ENCODE results near the gene NME7. TPM values are rescaled to one million over a fixed set of nuclear protein-coding genes. Genes with fewer than 3 reads are reported as not detected.

The NME7 gene
- total RNA-seq, 2 experiments from 2014 or later, result 14.7 to 24.7 TPM

- no peak overlapping the region for H3K27ac Mint-ChIP-seq
- H3K36me3 Mint-ChIP-seq, result no peaks in the 10 kb centered on the region
- DNase-seq (no peak), ATAC-seq (ENCODE audit: low read depth) (no peak)
- peaks cover 2% of the 10 kb centered on the region for H3K4me1 Mint-ChIP-seq
- H3K27me3 Mint-ChIP-seq, result no peaks in the 10 kb centered on the region
- no peaks in the 10 kb centered on the region for H3K9me3 Mint-ChIP-seq
- POLR2A ChIA-PET, result no interaction called here
- no peak overlapping the region for H3K4me3 Mint-ChIP-seq
Measured at GRCh38 chr1:169087876-169088275, 279.7 kb downstream of the NME7 start.

- POLR2A ChIA-PET, result no interaction called here
- Mint-ChIP-seq H3K27ac (no peak overlapping the region), H3K4me1 (peaks cover 2% of the 10 kb centered on the region), H3K36me3 (no peaks in the 10 kb centered on the region), H3K27me3 (no peaks in the 10 kb centered on the region), H3K4me3 (no peak overlapping the region), H3K9me3 (no peaks in the 10 kb centered on the region)
- DNase-seq (no peak), ATAC-seq (ENCODE audit: low read depth) (no peak)
Measured at GRCh38 chr1:169086603-169087455, 280.8 kb downstream of the NME7 start.

GRCh38 chr1:169085911-169086310, 281.7 kb downstream of the NME7 start:
- H3K4me3 Mint-ChIP-seq, result no peak overlapping the region
- ATAC-seq (ENCODE audit: low read depth), result no peak
- H3K9me3 Mint-ChIP-seq, result no peaks in the 10 kb centered on the region
- POLR2A ChIA-PET, result no interaction called here
- peaks cover 2% of the 10 kb centered on the region for H3K4me1 Mint-ChIP-seq
- no peak overlapping the region for H3K27ac Mint-ChIP-seq
- no peak for DNase-seq
- H3K27me3 Mint-ChIP-seq, result no peaks in the 10 kb centered on the region
- no peaks in the 10 kb centered on the region for H3K36me3 Mint-ChIP-seq

Other genes with a start within 250 kb of the NME7 start
- 10 to 100 TPM; 31.6 to 33.5 TPM for gene BLZF1, start 398 bp upstream of the NME7 start, total RNA-seq
- not detected for gene CCDC181, start 59.7 kb upstream of the NME7 start, total RNA-seq
- 1 to 10 TPM; 4.8 to 5.0 TPM for gene SLC19A2, start 118.1 kb upstream of the NME7 start, total RNA-seq
- gene F5, start 218.7 kb upstream of the NME7 start, total RNA-seq, result 1 to 10 TPM in 1 of 2 experiments, under 1 TPM in 1; 0.99 to 1.3 TPM

Measured in activated naive CD8-positive, alpha-beta T cell treated with anti-CD3 and anti-CD28 coated beads, Interleukin-2, amount 10 ng/mL, durations not matched to agents 7 days and 5 days (primary cell).